Activated CD4-positive, CD25-positive, alpha-beta regulatory T cell treated with anti-CD3 and anti-CD28 coated beads, Interleukin-2, amount 50 U/mL, for 72 hours (primary cell): ENCODE results near the gene PCMT1.

Experiments used
- DNase-seq: peaks from one replicate; pipeline ENCODE4 v3.0.0; 2021

PCMT1 gene

DNA sequence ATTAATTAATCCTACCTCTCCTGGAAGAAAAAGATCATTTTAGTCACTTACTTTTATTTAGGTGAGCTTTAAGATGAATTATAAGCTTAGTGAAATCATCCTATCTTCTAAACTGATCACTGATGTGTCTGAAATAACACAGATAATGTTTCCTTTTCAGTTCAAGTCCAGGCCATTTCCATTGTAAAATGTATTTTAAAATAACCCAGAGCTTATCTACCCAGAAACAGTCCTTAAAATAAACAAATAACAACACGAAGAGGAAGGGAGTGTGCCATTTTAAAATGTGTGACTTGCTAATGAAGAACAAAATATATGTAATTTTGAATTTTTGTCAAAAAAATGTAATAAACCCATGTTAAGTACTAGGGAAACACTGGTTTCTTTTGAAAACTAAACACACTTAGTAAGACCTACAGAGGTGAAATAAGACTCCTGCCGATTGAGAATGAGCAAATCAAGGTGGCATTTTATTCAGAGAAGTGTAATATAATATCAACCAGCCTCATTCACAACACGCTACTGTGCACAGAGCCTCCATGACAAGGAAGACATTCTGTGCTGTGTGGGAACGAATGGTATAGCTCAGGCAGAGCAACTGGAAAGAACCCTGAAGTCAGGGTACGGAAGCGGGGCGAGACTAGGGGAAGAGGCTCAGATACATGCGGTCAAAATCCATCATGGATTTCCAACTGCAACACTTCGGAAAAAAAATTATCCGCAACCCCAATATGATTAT lies 106.9 kb downstream of the PCMT1 start:
- no peak for DNase-seq

DNA sequence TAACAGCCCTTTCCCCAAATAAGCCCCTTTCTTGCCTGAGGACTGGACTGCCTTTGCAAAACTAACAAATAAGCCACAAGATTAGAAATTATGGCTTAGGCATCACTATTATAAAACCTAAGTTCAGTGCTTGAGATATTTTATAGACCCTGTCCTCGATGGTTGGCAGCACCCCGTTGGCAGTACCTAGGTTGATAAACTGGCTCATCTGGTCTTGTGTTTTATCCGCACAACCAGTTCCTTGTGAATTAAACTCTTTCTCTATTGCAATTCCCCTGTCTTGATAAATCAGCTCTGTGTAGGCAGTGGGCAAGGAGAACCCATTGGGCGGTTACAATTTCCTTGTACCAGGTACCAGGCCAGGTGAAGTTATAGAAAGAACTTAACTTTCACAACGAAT lies 108.0 kb downstream of the PCMT1 start:
- DNase-seq: no peak

DNA sequence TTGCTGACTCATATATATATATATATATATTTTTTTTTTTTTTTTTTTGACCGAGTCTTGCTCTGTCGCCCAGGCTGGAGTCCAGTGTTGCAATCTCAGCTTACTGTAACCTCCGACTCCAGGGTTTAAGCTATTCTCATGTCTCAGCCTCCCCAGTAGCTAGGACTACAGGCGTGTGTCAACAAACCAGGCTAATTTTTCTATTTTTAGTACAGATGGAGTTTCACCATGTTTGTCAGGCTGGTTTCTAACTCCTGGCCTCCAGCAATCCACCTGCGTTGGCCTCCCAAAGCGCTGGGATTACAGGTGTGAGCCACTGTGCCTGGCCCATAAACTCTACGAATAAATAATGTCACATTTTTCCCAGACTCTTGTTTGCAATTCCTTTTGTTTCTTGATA lies 109.8 kb downstream of the PCMT1 start:
- no peak for DNase-seq

DNA sequence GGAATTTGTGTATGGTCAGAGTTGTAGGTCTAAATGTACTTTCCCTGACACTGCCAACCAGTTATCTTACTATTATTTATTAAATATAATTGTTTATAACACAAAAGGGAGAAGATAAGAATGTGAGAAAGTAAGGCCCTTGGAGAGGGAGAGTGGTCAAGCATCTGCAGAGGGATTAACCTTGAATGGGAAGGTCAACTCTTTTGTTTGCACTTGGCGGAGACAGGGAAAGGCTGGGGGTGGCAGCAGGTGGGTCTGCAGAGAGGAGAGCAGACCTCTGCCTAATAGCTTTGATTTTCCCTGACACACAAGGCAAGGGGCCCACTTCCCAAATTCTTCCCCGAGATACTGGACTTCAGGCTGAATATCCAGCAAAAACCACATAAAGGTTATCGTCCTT lies 110.4 kb downstream of the PCMT1 start:
- no peak for DNase-seq

DNA sequence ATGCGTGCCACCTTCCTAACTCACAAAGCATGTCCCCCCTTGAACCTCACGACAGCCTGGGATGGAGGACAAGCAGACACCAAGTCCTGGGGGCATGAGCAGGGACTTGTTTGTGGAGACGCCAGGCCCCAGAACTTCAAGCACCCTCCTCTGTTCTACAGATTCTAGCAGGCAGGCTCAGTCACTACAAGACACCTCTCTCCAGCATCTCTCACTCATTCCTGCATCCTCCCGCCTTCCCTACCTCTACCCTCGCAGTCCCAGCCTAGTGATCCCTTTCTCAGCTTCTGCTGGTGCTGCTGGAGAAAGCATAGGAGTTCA lies 110.9 kb downstream of the PCMT1 start:
- no peak for DNase-seq
